Measurements from ENCODE around the gene MYO7B.

DNA sequence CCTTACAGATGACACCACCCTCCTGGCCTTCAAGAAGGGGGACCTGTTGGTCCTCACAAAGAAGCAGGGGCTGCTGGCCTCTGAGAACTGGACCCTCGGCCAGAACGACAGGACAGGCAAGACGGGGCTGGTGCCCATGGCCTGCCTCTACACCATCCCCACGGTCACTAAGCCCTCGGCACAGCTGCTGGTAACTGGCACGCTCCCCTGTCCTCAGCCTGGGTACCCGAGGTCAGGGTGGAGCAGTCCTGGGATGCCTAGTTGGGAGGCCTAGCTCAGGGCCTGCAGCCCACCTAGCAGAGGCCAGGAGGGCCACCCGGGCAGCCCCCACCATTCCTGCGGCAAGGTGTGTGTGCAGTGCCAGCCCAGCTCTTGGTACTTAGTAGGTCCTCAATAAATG, 94.2 kb downstream of the MYO7B start:
- TF ChIP-seq CTCF (IDR thresholded peaks at IDR 0.05) (no peak), POLR2AphosphoS5 (IDR thresholded peaks at IDR 0.05) (no peak), POLR2A (IDR thresholded peaks at IDR 0.05) (no peak), EP300 (IDR thresholded peaks at IDR 0.05) (no peak)

Measured in stomach (tissue), 4 donors.